DMS153 treated with DMSO at 0.1 percent for 48 hours (cell line): ENCODE data around the gene ADGRA3.
"Not testable (repeated sequence)": the region's sequence is repeated elsewhere in the genome, so short reads cannot be mapped to it uniquely, and the experiment has no call there.

ENCODE experiments used
- DNase-seq: peaks from one replicate; lab custom pipeline; 2025; ENCODE audit not compliant: unreplicated experiment; lab: John Stamatoyannopoulos, UW

The ADGRA3 gene

DNA sequence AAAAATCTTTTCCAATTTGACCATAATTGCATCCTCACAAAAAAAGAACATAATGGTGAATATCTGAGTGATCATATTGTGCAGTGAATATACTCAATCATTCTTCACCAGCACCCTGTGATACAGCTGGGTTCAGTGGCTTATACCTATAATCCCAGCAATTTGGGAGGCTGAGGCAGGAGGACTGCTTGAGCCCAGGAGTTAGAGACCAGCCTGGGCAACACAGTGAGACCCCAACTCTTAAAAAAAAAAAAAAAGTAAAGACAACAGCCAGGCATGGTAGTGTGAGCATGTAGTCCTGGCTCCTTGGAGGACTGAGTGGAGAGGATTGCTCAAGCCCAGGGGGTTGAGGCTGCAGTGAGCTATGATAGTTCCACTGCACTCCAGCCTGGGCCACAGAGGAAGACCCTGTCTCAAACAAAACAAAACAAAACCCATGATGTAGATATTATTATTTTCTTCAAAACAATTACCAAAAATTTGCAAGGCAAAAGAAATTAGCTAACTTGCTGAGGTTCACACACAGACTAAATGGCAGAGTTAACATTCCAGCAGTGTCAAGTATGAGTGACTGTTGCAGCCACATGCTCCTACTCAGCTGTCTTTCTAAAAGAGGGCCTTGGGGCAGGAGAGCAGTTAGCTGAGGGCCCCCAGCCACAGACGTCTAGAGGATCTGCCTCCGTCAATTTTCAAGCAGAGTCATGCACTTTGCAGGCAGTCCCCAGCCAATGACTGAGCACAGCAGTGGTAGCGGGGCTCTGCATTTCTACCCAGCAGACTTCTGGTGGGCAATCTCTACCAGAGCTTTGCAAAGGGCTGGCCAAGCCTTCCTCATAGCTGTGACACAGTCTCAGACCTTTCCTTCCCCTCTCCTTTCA, 33.4 kb downstream of the ADGRA3 start:
- DNase-seq, result no peak

DNA sequence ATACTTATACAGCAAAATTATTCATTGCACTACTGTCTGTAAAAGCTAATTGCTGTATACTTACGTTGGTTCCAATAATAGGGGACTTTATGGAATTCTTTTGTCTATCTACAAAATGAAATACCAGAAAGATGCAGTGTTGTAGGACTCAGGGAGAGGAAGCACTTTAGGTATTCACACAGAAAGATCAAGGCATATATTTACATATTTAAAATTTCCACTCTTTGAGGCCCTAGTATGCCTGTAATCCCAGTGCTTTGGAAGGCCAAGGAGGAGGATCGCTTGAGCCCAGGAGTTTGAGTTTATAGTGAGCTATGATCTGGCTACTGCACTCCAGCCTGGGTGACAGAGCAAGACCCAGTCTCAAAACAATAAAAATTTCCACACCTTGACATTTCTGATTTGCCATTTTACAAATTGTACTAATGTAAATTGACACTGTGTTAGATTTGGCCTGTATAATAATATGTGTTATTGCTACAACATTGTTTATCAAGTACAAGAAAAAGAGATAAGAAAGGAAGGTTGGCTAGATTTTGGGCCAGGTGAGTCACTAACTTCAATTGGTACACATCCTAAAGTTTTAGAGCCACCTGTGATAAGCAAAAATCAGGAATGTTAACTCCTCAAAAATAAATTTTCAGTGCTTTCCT, 35.1 kb downstream of the ADGRA3 start:
- no peak for DNase-seq

DNA sequence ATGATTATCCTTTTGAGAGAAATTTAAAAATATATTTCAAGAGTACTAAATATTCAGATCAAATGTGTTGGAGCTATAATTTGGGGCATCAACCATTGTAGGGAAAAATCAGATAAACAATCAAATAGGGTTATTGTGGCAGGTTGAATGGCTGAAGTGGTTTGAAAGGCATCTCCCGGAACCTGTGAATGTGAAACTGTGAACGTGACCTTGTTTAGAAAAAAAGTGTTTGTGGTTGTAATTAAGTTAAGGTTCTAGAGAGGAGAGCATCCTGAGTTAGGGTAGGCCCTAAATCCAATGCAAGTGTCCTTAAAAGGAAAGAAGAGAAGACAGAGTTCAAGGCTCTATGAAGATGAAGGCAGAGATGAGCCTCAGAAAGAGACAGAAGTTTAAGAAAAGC, 37.4 kb downstream of the ADGRA3 start:
- DNase-seq, result no peak

DNA sequence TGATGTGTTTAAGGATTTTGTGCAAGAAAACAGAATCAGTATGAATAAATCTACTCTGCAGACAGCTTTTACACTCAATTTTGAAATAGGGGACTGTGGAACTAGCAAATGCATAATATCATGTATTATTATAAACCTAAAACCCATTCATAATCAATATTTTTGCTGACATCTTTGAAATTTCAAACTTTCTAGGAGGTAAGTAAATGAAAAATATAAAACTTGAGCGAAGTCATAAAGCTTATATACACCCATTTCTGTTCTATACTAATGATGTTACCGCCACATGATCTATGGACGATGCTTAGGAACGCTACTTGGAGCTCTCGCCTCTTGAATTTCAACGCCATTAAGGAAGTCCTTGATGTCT, 38.1 kb downstream of the ADGRA3 start:
- DNase-seq, result no peak

DNA sequence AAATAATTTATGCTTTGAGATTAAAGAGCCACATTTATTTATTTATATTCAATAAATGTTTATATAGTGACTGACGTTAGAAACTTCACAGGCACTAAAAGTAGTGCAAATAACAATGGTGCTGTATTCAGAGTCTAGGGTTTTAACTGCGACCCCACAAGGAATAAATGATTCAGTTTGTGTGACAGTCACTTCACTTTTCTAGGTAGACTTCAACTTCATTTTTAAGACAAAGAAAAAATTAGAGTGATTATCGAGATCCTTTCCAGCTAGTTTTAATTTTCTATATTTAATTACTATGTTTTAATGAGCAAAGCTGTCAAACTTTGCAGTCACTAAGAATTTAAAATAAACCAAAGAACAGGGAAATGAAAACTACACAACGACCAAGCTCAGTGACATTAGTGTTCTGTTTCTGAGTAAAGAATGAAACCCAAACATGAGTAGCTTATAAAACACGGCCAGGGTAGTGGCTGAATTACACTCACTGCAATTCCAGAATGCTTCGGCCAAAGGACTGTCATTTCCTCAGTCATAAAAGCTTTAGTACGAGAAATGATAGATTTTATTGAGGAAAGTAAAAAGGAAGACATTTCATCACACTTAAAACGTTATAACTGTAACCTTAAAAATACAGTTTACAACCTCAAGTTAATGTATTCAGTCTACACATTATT, 38.6 kb downstream of the ADGRA3 start:
- DNase-seq, result no peak

DNA sequence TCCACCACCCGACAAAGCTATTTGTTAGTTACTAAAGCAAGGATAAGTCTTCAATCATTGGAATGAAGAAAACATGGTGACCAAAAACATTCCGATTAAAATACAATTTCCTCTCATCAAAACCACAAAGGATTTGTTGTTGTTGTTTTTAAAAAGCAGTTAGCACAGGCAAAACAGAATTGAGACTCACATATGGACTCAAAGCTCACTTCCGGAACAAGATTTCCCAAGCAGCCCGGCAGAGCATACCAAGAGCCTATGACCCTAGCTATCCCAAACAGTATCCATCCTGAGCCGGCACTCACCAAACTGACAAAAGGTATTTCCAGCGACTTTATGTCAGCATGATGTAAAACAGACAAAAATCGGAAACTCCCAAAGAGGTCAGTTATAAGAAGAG, 39.9 kb downstream of the ADGRA3 start:
- no peak for DNase-seq

DNA sequence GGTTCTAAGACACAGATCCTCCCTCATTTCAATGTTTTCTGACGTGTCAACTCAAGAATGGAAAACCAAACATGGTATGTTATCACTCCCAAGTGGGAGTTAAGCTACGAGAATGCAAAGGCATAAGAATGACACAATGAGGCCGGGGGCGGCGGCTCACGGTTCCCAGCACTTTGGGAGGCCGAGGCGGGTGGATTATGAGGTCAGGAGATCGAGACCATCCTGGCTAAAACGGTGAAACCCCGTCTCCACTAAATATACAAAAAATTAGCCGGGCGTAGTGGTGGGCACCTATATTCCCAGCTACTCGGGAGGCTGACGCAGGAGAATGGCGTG, 40.6 kb downstream of the ADGRA3 start:
- not testable (repeated sequence) for DNase-seq

DNA sequence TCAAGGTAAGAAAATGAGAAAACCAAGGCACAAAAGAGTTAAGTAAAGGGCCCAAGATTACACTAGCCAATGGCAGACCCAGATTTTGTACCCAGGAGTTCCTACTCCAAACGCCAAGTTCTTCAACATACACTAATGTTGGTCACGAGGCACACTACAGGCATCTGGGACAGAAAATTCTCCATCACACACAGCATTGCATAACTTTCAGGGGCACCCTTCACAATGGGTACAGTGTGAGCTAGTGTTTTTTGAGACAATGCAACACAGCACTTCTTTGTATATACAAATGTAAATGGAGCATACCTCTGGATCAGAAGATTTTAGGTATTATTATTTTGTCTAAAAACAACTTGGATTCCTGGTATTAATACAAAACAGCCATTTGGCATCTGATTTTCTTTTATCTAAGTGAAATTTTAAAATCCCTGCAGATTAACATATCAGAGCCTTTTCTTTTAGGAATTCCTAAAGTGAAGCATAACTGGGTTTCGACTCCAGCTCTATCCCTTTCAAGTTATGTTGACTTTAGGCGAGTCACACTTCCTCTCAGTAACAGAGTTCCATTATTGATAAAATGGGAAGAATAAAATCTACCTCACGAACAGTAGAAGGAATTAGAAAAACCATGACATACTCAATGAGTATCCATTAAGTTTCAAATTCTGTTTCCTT, 41.1 kb downstream of the ADGRA3 start:
- no peak for DNase-seq

DNA sequence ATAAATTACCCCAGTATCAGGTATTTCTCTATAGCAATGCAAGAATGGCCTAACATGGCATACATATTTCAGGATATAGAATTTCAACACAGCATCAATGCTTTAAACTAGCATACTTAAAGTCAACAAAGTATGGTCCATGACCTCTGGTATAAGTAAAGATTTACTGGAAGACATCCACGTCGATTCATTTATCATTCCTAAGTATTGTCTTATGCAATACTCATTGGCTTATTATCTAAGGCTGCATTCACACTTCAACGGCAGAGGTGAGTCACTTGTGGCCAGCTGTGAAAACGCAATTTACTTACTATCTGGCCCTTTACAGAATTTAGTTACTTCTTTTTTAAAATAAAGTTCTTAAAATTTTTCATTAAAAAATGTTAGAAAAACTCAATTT, 42.6 kb downstream of the ADGRA3 start:
- DNase-seq, result no peak

DNA sequence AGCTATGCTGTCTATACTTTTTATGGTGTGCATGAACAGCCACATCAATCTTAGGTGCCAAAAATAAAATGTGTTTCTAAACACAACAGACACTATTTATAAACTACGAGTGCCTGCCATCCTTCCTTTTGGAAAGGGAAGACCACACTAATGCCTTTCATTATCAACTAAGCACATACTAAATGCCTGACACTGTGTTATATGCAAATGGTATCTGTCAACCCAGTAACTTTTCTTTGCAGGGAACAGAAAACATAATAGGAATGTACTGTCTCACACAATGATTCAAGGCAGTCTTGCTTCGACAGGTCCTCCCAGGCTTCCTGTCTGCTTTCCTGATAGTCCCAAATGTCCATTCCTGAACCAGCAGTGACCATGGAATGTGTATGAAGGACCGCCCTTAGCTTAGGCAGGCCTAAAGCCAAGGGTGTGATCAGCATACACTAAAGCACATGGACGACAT, 43.8 kb downstream of the ADGRA3 start:
- DNase-seq, result no peak

DNA sequence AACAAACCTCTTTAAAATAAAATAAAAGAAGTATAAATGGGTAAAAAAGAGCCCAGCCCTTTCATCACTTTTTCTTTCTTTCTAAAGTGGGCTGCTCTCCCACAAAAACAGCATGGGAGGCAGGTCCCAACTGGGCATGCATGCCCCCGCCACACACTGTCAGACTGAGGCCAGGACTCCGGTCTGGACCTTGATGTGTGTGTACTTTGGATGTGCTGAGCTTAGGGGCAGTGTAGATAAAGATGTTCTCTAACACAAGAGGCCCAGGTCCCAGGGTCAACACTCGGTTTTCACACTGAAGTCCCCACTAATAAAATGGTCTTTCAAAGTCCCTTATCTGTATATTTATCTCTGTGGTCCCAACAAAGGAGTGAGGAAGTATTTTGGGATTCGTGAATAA, 44.4 kb downstream of the ADGRA3 start:
- no peak for DNase-seq

DNA sequence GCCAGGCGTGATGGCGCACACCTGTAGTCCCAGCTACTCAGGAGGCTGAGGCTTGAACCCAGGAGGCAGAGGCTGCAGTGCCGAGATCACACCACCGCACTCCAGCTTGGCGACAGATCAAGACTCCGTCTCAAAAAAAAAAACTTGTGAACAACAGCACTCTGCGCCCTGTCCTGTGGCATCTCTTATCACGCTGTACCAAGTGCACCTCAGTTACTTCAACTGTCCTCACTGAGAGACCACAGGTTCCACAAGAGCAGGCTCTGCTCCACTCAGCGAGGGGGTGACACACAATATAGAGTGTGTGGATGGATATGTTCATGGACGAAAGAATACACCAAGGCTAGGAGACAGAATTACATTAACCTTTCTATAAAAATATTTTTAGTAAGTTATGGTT, 49.3 kb downstream of the ADGRA3 start:
- DNase-seq, result no peak

DNA sequence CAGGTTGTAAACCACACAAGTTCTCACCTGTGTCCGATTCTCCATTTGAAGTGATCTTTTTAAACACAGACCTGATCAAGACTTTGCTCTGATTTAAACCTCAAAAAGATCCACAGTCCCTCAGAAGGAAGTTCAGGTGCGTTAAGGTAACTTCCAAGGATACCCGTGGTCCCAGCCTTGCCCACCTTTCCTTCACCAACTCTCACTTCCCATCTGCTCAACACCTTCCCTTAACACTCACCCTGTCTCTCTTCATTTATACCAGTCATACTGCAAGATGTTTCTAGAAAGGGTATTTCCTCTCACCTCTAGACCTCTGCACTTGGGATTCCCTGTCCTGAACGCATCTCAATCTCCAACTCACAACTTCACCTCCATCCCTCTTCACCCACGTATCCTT, 49.9 kb downstream of the ADGRA3 start:
- no peak for DNase-seq

DNA sequence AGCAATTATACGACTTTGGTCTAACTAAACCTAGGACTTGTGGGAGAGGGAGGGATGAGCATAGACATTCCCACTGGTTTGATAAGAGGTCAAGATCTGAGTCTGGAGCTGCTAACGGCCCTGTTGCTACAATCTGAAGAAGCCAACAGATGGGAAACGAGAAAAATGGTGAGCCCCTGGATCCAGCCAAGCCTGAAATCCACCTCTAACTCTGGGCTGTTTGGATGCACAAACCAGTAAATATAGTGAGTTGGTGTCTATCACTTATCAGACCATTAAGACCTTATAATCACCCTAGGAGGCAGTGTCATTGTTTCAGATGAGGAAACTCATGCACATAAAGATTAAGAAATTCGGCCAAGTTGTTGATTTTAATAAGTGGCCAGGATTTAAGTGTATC, 50.5 kb downstream of the ADGRA3 start:
- no peak for DNase-seq

DNA sequence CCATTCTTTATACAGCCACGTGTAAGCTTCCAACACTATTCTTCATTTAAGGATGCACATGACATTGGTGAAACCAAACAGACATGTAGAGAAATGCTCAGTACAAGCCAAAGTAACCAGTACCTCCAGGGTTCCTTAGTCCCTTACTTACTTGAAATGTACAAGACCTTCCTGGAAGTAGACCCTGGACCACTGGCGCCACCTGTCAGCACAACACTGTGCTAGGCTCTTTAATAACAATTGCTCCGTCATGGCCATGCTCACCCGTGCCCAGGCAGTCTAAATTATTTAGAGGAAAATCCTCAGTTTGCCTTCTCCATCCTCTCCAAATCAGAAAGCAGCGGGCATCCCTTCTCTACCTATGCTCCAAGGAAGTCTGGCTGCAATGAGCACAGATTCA, 52.7 kb downstream of the ADGRA3 start:
- DNase-seq, result no peak

DNA sequence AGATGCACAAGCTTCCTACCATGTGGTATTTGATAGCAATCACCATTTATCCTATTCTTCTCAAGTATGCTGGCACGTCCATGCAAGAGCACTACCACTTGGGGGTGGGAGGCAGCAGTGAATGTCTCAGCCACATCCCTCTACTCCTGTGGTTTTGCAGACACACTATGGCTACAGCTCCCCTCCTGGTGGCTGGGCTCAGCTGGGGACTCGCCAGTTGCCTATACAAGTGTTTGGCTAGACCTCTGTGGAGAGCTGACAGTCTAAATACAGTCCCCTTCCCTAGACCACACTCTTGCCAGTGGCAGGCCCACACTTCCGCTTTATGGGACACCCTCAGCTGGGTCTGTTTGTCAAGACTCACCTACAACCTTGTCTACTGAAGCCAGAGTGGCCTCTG, 53.2 kb downstream of the ADGRA3 start:
- DNase-seq, result no peak

DNA sequence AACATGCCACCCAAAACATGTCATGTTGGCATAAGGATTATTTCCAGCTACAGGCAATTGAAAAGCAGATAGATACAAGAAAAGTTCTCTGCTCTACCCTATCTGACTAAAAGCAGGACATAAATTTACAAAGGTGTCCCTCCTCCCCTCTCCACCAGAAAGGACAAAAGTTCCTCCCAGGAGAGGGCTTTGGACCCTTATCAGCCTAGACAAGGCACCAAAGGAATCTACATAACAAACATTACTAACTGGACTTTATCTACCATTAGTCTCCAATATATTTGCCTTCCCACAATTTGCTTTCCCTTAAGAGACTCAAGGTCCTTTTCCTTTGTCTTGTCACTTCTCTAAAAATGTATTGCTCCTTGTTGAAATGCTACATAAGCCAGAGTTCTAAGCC, 55.6 kb downstream of the ADGRA3 start:
- no peak for DNase-seq

DNA sequence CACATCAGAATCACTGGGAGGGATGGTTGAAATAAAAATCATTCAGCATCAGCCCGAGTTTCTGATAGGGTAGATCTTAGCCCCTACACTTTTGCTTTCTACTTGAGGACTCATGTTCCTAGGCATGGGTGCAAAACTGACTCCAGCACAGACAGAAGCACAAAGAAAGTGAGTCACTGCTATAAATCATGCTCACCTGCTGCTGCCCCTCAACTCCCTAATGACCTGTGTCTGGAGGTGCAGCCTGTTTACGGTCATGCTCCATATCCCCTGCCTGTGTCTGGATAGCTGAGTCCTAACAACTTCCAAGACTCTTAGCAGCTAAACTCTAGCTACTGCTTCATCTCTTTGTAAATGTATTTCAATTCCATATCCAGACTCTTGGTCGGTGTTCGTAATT, 57.8 kb downstream of the ADGRA3 start:
- no peak for DNase-seq

DNA sequence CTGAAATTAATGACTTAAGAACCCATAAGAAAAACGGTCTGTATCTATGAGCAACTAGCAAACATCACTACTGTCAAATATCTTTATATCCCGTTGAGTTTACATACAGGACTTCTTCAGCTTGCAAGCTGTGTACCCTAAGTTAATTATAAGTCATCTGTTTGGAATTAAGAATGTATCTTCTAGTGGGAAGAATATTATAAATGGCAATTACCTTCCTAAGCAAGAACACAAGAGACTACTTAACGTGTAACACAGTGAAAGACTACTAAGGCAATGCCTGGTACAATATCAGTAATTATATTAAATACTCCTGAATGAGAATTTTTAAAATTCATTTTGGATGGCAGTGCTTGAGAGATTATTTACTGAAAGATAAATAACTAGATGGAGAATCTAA, 58.5 kb downstream of the ADGRA3 start:
- DNase-seq, result no peak

DNA sequence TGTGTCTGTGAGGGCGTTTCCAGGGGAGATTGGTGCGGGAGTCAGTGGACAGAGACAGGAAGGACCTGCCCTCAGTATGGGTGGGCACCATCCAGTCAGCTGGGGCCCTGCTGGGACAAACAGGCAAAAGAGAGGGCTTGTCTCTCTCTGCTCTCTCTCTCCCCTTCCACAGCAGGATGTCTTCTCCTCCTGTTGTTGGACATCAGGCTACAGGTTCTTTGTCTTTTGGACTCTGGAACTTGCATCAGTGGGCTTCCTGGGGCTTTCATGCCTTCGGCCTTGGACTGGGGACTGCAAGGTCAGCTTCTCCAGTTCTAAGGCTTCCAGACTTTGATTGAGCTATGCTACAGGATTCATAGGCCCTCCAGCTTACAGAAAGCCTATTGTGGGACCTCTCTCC, 59.6 kb downstream of the ADGRA3 start:
- DNase-seq, result no peak

DNA sequence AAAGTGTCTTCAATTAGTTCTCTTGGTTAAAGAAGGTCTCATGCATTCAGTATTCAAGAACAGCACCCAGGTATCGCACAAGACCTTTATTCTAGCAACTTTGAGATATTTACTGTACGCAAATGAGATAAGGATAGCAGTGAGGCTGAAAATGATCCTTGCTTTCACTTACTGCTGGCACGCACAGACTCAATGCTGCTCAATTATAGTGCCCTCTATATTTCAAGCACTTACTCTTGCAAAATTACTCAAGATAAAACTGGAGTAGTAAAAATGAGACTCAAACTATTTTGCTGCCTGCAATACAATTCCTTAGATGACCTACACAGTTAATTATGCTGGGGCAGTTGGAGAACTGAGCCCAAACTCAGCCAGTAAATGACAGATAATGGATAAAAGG, 60.9 kb downstream of the ADGRA3 start:
- DNase-seq, result no peak
